ENCODE data around the gene CXCL5.
A peak's percentile ranks its signal among the peaks of the same experiment; 100 is the strongest.

Gene CXCL5

DNA sequence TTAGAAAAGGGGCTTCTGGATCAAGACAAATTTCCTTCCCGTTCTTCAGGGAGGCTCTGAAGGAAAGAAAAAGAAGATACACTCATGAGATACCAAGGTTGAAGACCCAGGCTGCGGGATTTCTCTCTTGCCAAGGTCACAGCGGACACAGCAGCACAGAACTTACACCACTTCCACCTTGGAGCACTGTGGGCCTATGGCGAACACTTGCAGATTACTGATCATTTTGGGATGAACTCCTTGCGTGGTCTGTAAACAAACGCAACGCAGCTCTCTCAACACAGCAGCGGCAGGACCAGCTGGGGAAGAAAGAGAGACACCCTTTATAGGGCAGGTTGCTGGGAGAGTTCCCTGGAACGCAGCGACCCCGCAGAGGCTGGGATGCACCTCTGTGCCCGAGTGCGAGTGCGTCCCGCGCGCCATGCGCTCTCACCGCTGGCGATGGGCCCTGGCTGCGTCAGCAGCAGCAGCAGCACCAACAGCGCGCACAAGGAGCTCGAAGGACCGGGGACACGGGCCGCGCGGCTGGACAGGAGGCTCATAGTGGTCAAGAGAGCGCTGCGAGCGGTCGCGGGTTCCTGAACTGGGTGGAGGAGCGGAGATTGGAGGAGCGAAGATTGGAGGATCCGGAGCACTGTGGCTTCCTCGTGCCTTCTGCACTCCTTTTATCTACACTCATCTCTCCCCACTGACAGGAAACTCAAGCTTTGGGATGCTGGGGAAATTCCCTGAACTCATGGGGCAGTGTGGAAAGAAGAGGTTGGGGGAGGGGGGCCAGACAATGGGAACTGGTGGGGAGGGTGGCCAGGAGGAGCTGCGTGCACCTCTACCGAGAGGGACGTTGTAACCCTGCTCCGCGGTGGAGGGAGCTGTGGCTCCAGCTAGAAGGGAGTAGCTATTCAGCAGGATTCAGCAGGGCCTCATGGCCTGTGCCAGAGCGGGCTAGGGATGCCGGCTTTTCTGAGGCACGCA is at the start of gene CXCL5:
Gene CXCL5, minus strand, starts transcription at position 638 of the 972 bp plus-strand sequence. Its CDS starts 96 bp downstream, at position 542.
- DNase-seq (ENCODE audit: low read depth): no peak

DNA sequence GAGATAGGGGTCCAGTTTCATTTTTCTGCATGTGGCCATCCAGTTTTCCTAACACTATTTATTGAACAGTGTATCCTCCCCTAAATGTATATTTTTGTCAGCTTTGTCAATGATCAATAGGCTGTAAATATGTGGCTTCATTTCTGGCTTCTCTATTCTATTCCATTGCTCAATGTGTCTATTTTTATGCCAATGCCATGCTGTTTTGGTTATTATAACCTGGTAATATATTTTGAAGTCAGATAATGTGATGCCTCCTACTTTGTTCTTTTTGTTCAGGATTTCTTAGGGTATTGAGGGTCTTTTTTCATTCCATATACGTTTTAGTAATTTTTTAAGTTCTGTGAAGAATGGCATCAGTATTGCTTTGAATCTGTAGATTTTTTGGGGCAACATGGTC is 48.7 kb upstream of the CXCL5 start:
- DNase-seq (ENCODE audit: low read depth): no peak

GRCh38 chr4:74045772-74046171 is 47.3 kb upstream of the CXCL5 start:
- DNase-seq (ENCODE audit: low read depth): no peak

- no peak for DNase-seq (ENCODE audit: low read depth)
These were observed 46.8 kb upstream of the CXCL5 start for GRCh38 chr4:74045247-74045646.

DNA sequence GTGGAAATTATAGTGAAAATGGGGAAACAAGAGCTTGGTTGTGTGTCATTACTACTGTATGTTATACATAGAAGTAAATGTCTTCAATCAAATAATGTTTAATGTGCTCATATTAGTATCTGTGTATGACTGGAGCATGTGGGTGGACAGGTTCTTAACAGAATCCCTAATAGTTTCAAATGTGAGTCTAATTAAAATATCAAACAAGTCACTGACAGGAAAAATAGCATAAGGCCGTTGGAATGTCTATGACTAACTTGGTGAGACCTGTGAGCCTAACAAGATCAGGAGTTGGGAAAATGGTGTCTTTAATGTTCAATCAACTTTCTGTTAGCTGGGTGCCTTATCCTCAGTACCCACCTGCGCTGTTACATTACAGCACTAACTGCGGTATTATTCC is 46.2 kb upstream of the CXCL5 start:
- DNase-seq (ENCODE audit: low read depth): no peak

GRCh38 chr4:74042681-74043080 is 44.2 kb upstream of the CXCL5 start:
- DNase-seq (ENCODE audit: low read depth): no peak

DNA sequence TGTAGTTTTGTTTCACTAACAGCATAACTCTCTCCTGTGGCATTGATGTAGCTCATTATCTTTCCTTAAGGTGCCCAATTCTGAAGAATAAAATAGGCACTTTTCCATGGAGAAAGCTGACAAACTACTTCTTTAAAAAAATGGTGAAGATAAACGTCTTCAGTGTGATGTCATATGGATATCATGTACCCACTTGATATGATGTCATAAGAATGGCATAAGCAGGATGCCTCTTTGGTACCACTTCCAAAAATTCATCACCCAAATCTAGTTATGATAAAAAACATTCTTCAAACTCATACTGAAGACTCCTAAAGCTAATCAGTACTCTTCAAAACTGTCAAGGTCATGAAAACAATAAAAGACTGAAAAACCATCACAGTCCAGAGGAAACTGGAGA is 42.9 kb upstream of the CXCL5 start:
- DNase-seq (ENCODE audit: low read depth): no peak

DNA sequence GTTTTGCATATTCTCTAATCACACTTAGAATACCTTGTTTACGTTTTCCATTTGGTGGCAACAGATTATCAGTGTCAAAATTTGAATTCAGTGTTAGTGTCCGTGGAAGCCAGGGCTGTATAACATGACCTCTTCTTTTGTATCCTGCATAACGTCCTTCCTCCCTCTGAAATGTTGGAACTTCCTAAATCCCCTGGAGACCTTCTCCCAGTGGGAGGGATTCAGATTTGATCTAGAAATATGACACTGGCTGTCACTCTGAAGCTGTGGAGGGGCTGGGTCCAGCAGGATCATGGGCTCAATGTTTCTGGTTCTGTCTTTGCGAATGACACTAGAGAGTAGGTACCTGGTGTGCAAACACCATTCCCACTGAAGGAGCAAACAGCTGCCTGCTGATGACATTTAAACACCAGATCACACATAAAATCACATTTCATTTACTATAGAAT is 40.9 kb upstream of the CXCL5 start:
- DNase-seq (ENCODE audit: low read depth): no peak

GRCh38 chr4:74038425-74039314 is 40.2 kb upstream of the CXCL5 start, which contains the start of gene CXCL3:
Gene CXCL3, minus strand, starts transcription at chr4:74038689. Its CDS starts 78 bp downstream, at chr4:74038611.
- peak; percentile 1 for DNase-seq (ENCODE audit: low read depth)

- no peak for DNase-seq (ENCODE audit: low read depth)
These were observed 39.6 kb upstream of the CXCL5 start for GRCh38 chr4:74038086-74038424.

GRCh38 chr4:74037076-74037955 is 38.8 kb upstream of the CXCL5 start:
- DNase-seq (ENCODE audit: low read depth): no peak

- no peak for DNase-seq (ENCODE audit: low read depth)
These were observed 35.3 kb upstream of the CXCL5 start for GRCh38 chr4:74033739-74034138.

DNA sequence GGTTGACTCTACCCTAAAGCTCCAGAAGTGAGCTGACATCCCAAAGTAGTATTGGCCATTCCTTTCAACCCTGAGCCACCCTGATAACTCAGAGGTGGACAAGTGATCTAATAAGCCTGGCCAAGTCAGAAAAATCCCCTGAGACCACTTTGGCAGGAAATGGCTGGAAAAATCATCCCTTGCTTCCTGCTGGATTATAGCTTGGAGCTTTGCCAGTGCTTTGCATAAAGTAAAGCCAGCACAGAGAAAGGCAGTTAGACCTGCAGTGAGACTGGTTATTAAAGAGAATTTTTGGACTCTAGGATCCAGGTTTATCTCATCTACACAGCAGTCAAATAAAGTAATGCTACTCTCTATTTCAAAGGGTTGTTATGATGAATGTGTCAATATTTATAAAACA is 33.6 kb upstream of the CXCL5 start:
- DNase-seq (ENCODE audit: low read depth): no peak

- DNase-seq (ENCODE audit: low read depth): no peak
These were observed 33.1 kb upstream of the CXCL5 start for GRCh38 chr4:74031576-74031975.

DNA sequence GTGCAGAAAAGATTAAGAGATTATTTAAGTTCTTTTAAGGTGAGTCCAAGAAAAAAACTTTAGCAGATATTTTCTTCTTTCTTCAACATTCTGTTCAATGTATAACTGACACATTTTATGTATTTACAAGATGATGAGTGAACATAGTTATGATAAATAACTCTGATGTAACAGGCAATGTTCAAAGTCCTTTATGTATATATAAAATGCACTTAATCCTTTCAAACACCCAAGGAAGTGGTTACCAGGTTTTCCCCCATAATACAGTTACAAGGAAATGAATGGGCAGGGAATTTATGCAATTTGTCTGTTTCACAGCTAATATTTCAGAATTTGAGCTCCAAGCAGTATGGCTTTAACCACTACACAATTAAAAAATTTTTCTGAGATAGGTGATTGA is 31.8 kb upstream of the CXCL5 start:
- no peak for DNase-seq (ENCODE audit: low read depth)

- no peak for DNase-seq (ENCODE audit: low read depth)
These were observed 30.0 kb upstream of the CXCL5 start for GRCh38 chr4:74028504-74028903.

GRCh38 chr4:74023709-74024108 is 25.2 kb upstream of the CXCL5 start:
- DNase-seq (ENCODE audit: low read depth): no peak

GRCh38 chr4:74021601-74022000 is 23.1 kb upstream of the CXCL5 start:
- DNase-seq (ENCODE audit: low read depth): no peak

DNA sequence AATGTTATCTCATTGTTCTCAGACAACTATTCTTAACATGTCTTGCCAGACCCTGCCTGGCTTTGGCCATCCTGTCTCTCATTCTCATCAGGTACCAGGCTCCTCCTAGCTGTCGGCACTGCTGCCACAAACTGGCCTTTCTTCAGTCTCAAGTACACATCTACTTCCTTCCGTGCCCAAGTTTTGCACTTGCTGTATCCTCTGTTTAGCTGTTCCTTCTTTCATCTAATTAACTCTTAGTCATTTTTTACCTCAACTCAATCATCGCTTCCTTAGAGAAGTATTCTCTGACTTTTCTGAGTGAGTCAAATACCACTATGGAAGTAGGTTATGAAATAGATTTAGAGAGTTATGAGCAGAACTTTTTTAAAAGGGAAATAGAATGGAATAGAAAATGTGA is 20.3 kb upstream of the CXCL5 start:
- DNase-seq (ENCODE audit: low read depth): no peak

DNA sequence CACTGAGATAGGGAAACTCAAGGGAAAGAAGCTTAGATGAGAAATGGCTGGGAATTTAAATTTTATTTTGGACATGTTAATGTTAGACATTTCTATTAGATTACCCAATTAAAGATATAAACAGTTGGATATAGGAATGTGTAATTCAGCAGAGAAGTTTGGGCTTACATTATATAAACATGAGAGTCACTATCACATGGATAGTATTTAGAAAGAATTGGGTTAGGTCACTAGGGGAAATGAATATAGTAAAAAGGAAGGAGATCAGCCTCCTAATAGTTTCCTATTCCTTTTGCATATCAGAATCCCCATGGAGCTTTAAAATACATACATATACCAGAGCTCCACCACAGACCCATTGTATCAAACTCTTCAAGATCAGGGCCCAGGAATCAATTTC is 19.6 kb upstream of the CXCL5 start:
- no peak for DNase-seq (ENCODE audit: low read depth)

GRCh38 chr4:74016068-74016467 is 17.6 kb upstream of the CXCL5 start:
- no peak for DNase-seq (ENCODE audit: low read depth)
